Astrocyte of the cerebellum (primary cell): ENCODE measurements around the gene GPR50.

Experiments
- DNase-seq: peaks from one replicate; pipeline ENCODE4 v3.0.0-alpha.2; 2011; ENCODE audit warnings: low read depth
- H3K4me3 ChIP-seq: 2 replicates; pipeline ENCODE4 v1.5.1; 2011; ENCODE audit warnings: mild to moderate bottlenecking, low read depth, low read length, moderate library complexity
- in situ Hi-C: cut with HindIII; loops from 2 replicates; pipeline ENCODE4 v1.10.0; 2017; ENCODE audit warnings: low sequenced_read_pairs
- TF ChIP-seq, protein P1 (sequence below): IDR thresholded peaks from 2 replicates; pipeline ENCODE4 v1.5.1; 2012; ENCODE audit warnings: low read length, low read depth, moderate library complexity, mild to moderate bottlenecking; ENCODE audit errors: missing control alignments

GPR50 gene

DNA sequence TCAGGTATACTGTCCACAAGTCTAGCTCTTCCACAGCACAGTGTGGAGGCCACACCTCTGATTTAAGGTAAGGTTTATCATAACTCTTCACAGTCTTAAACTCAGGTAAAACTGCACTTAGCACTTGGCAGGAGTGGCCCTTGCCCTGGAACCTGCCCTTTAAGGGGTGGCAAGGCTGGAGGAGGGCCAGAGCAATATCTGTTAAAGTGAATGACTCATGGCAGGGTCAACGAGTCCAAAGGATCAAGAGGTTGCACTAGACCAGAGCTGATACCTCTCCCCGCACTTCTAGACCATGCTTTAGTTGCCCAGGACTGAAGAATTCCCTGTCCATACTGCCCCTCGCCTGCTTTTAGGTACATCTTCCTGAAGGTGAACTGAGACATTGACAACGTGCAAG lies 14.7 kb upstream of the GPR50 start:
- no peak overlapping the region for H3K4me3 ChIP-seq
- in situ Hi-C loops, result no loop called here
- TF ChIP-seq, protein P1, sequence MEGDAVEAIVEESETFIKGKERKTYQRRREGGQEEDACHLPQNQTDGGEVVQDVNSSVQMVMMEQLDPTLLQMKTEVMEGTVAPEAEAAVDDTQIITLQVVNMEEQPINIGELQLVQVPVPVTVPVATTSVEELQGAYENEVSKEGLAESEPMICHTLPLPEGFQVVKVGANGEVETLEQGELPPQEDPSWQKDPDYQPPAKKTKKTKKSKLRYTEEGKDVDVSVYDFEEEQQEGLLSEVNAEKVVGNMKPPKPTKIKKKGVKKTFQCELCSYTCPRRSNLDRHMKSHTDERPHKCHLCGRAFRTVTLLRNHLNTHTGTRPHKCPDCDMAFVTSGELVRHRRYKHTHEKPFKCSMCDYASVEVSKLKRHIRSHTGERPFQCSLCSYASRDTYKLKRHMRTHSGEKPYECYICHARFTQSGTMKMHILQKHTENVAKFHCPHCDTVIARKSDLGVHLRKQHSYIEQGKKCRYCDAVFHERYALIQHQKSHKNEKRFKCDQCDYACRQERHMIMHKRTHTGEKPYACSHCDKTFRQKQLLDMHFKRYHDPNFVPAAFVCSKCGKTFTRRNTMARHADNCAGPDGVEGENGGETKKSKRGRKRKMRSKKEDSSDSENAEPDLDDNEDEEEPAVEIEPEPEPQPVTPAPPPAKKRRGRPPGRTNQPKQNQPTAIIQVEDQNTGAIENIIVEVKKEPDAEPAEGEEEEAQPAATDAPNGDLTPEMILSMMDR, result no peak
- no peak for DNase-seq

DNA sequence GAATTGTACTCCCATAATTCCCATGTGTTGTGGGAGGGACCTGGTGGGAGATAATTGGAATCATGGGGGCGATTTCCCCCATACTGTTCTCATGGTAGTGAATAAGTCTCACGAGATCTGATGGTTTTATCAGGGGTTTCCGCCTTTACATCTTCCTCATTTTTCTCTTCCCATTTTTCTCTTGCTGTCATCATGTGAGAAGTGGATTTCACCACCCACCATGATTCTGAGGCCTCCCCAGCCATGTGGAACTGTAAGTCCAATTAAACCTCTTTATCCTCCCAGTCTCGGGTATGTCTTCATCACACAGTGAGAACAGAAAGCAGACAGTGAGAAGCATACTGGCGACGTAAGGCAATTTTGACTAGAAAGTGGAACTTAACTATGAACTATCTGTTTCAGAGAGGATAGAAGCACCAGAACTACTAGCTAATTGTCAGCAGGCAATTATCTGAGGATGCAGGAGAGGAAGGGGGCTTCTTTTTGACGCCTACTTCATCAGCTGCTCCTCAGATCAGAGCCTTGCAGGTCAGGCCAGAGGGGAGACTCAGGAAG lies 8.5 kb upstream of the GPR50 start:
- no peak overlapping the region for H3K4me3 ChIP-seq
- TF ChIP-seq, protein P1, result no peak
- DNase-seq, result no peak
- in situ Hi-C loops, result no loop called here

DNA sequence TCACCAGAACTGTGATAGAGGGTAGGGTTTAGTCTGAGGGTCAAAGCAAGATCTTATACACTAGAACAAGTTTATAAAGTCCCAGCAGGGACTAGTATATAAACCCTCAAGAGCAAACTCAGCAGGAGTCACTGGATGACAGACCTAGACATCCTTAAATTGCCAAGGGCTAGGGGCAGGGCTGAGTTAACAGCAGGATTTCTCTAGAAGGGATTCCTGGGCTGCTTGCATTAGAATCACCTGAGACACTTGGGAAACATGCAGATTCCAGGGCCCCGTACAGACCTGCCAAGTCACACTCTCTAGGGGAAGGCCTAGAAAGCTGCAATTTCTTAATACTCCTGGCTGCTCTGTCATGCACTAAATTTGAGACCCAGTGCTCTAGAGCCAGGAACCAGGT lies 6.6 kb upstream of the GPR50 start:
- DNase-seq, result no peak
- in situ Hi-C loops, result no loop called here
- TF ChIP-seq, protein P1, result no peak
- H3K4me3 ChIP-seq, result no peak overlapping the region

DNA sequence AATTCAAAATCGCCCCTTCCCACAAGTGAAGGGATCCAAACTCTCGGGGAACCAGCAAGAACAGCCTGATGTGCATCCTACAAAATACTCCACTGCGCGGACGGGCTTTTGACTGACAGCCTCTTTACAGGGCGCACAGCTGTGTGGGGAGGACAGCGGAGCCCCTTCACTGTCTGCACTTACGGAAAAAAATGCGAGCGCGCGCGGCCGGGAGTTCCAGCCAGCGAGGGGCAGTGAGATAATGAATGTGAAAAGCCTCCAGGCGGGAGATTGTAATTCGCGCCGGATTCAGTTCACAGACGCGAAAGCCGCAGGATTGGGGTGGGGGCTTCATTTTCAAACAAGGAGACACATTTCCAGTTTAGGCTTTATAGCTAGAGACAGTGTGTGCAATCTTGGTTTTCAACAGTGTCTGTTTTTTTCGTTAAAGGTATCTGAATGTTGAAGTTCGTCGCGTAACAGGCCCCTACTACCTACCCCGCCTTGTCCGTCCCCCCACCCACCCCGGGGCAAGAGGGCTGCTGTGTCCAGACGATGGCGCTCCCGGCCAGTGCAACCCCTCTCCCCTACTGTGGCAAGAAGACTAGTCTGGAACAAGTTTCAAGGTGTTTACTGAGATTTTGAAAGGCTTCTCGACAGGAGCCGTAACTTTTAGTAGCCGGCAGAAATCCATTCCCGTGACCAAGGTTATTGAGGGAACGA lies 1.7 kb upstream of the GPR50 start:
- TF ChIP-seq, protein P1, result no peak
- in situ Hi-C loops, result no loop called here
- no peak overlapping the region for H3K4me3 ChIP-seq
- no peak for DNase-seq

DNA sequence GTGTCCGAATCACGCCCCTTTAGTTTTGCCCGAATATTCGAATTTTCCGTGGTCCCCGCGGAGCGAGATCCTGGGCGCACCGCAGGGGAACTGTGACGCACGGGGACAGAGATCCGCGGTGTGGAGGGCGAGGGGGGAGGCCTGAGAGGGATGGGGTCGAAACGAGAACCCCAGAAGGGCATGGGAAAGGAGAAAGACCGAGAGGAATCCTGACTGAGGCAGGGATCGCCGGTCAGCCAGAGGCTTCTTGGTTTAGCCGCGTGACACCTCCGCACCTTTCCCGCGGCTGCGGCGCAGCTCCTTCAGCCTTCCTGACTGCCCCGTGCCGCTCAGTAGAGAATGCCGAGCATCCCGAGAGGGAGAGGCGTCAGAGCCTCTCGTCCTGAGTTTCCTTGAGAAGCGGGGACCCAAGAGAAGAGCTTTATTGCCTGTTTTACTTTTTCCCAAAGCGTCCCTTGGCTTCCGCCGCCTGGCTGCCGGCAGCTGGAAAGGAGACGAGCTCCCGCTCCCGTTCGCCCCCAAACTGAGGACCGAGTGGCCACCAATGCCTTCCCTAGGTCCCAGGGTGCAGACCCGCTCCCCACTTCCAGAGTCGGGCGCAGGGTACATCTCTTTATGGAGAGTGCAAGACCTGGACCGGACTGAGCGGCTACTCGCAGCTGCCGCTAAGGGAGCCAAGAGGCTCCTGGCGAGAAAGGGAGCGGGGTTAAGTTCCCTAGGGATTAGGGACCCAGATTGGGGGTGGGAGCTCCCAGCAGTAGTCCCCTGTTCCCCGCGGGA lies 911 bp upstream of the GPR50 start:
- DNase-seq, result no peak
- H3K4me3 ChIP-seq, result no peak overlapping the region
- in situ Hi-C loops, result no loop called here
- TF ChIP-seq, protein P1, result no peak

DNA sequence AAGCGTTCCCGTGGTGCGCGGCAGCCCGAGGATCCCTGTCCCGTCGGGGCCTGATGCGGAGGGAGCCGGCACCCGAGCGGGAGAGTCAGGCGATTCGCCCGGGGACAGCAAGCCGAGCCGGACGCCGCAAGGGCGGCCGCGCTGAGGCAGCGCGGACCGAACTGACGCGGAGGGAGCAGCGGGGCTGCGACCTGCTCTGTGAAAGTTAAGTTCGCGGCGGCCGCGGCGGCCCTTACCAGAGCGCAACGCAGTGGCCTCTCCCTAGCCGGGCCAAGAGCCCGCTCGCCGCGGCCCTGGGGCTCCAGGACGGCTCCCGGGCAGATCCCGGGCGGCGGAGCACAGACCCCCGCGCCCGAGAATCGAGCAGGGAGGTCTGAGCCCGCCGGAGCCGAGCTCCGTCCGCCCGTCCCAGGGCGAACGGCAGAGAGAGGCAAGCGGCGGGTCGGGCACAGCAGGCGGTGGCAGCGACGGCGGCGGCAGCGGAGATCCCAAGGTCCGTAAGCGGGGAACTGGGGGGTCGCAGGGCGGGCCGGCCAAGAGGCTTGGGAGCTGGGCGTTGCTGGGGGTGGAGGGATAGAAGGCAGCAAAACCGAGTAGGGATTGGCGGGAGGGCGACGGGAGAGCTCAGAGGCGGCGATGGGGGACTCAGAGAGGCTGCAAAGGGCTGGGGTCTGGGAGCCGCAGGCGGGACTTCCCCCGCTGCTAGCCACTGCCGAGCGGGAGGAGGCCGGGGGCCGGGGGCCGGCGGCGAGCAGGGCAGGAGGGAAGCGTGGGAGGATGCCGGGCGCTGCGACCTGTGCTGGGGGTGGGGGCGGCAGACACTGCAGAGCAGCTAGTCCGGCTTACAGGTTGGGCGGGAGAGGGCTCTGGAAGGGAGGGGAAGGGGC lies 1.0 kb downstream of the GPR50 start:
- DNase-seq, result no peak
- TF ChIP-seq, protein P1, result no peak
- H3K4me3 ChIP-seq, result no peak overlapping the region
- in situ Hi-C loops, result no loop called here
